Retinal pigment epithelial cell (primary cell): Measurements from ENCODE around the gene SHISA9.

Source experiments
- DNase-seq: peaks from one replicate; pipeline ENCODE4 v3.0.0-alpha.2; 2010; ENCODE audit warnings: low read depth
- H3K4me3 ChIP-seq: 2 replicates; pipeline ENCODE4 v1.5.1; 2011; ENCODE audit warnings: mild to moderate bottlenecking, low read length, control low read depth, moderate library complexity
- CTCF ChIP-seq: conservative IDR thresholded peaks from 2 replicates; pipeline ENCODE4 v1.5.1; 2011; ENCODE audit warnings: low read depth, low read length, control low read depth, inconsistent platforms

SHISA9 gene

DNA sequence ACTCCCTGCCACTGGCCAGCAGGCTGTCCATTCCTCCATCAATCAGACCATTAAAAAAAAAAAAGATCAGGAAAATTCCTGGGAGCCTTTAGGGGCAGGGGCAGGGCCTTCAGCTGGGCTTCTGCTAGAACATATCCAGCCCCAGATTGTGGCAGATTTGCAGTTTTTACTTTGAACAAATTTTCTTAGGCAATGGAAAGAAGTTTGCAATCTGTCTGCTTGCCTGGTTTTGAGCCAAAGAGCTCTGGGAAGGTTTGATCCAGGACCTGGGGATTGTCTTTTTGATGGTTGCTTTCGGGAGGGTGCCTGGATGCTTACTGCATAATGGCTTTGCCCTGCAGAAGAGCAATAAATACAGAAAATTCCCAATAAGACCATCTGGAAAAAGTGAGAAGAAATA, 145.9 kb downstream of the SHISA9 start:
- no peak for DNase-seq
- no peak overlapping the region for H3K4me3 ChIP-seq
- no peak for TF ChIP-seq CTCF

DNA sequence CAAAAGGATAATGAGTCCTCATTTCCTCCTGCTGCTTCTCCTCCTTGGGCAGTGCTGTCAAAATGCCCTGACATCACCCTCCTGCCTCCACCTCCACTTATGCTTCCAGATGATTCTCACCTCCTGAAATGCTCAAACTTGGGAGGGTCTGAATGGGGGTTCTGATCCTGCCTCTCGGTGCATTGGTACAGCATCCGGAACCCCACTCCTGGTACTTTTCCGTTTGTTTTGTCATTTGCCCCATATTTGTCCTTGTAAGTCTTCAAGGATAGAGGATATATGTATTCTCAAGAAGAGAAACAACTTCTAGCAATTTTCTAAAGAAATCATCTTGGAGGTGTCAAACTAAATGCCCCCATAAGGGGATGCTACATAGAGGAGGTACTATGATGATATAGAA, 148.3 kb downstream of the SHISA9 start:
- DNase-seq: no peak
- no peak for TF ChIP-seq CTCF
- no peak overlapping the region for H3K4me3 ChIP-seq

DNA sequence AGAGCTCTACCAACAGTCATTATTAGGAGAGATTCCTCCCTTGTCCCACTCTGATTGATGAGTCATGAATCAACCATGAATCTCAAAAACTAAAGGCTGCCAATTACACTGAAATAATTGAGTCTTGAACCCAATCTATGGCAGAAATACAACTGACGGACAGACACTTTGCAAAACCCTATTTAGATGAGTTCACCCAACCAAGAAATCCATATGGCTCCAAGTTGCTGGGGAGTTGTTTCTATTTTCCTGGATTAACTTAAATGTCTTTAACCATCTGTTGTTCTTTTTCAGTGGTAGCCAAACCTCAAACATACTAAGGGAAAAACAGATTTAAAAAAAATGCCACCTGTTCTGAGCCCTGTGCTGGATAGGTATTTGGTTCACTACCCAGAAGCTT, 151.0 kb downstream of the SHISA9 start:
- no peak for DNase-seq
- H3K4me3 ChIP-seq: no peak overlapping the region
- TF ChIP-seq CTCF: no peak

DNA sequence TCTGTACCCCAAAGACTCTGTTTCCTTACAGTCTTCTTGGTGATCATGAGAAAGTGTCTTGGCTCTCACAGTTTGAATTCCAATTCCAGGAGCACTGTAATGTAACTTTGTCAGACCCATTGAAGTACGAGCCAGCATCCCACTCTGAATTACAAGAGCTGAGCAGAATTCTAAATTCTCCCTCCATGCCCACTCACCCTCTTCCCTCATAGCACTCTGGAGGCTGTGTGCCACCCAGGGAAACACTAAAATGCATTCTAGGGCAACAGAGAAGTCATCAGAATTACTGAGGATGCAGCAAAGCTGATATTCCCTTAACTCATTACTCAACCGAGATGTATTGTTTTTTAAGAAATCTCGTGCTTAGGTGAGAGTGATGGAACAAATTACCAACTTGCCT, 154.1 kb downstream of the SHISA9 start:
- no peak for DNase-seq
- H3K4me3 ChIP-seq: no peak overlapping the region
- no peak for TF ChIP-seq CTCF

DNA sequence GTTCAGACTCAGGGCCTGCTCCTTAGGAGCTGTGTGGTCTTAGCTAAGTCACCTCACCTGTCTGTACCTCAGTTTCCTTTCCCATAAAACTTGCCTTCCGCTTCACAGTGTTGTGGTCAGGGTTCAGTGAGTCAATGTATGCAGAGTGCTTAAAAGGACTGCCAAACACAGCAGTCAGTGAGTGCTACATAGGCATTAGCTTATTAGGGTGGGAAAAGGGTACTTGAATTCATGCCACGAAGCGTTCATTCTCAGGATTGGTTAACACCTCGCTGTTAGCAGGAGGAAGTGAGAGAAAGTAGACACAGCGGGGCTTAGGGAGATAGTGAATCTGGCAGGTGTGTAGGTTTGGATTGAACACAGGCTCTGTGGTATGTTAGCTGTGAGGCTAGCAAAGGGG, 155.2 kb downstream of the SHISA9 start:
- TF ChIP-seq CTCF: no peak
- no peak for DNase-seq
- H3K4me3 ChIP-seq: no peak overlapping the region

DNA sequence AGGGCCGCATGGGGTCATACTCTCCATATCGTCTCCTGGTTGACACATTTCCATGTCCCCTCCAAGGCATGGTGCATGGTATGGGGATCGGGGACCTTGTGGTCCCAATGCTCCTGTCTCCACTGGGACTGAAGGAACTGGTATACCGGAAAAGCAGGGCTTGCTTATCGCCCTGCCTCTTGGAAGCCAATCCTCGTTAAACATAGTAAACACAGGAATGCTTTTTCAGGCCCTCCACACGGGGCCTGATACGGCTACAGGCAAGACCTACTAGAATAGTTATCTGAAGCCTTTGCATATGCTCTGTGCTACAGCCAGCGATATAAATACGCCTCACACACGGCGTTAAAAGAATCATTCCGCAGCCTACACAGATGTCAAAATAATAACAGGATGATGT, 159.5 kb downstream of the SHISA9 start:
- no peak overlapping the region for H3K4me3 ChIP-seq
- DNase-seq: no peak
- TF ChIP-seq CTCF: no peak

GRCh38 chr16:13061691-13062090, 160.3 kb downstream of the SHISA9 start:
- no peak overlapping the region for H3K4me3 ChIP-seq
- TF ChIP-seq CTCF: no peak
- DNase-seq: no peak
